GM12891 (cell line): ENCODE data around the gene CBX5.

Experiments used
- POLR2A ChIP-seq: IDR thresholded peaks from 2 replicates; pipeline ENCODE4 v1.6.1; 2011; ENCODE audit warnings: low read depth, low read length, control low read depth
- POLR2AphosphoS5 ChIP-seq: IDR thresholded peaks from 2 replicates; pipeline ENCODE4 v1.6.1; 2011; ENCODE audit warnings: low read depth, low read length, control low read depth
- POU2F2 ChIP-seq: IDR thresholded peaks from 2 replicates; pipeline ENCODE4 v1.6.1; 2011; ENCODE audit warnings: low read depth, mild to moderate bottlenecking, control low read depth, low read length, moderate library complexity
- SPI1 ChIP-seq: IDR thresholded peaks from 2 replicates; pipeline ENCODE4 v1.6.1; 2011; ENCODE audit warnings: low read depth, low read length, control low read depth
- TAF1 ChIP-seq: IDR thresholded peaks from 2 replicates; pipeline ENCODE4 v1.6.1; 2011; ENCODE audit warnings: low read depth, low read length, control low read depth

DNA sequence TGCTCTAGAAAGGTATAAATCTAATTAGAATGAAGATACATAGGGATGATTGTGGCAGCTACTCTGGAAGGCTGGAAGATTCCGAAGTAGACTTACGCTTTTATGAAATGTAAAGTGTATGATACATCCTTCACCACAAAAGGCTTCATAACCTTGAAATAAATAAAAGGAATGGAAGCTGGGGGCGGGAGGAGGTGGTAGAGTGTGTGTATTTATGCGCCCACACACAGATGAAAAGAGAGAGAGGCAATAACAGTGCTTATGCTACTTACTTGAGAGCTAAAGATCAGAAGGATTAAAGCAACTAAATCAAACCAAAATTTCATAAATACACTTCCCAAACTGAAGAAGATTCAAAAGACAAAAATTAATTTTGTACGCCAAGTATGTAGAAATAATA is 30.4 kb downstream of the CBX5 start:
- TF ChIP-seq TAF1 (no peak), POLR2AphosphoS5 (no peak), POU2F2 (no peak), SPI1 (no peak), POLR2A (no peak)
